K562 (cell line): ENCODE measurements around the gene CLHC1.

Experiments
- BACH1 ChIP-seq: fragments of 200-800 bp; sonication (Bioruptor generic); IDR thresholded peaks from 2 replicates; pipeline ENCODE4 v1.6.1; 2016; ENCODE audit warnings: missing genetic modification characterization, missing compliant biosample characterization
- CTCF ChIP-seq, 3 experiments: IDR thresholded peaks in 2 of 3; conservative IDR thresholded peaks in 1 of 3; 2 replicates each; pipeline ENCODE4 v1.5.1; 2011 to 2012; ENCODE audit warnings: low read length in 3 of 3, mild to moderate bottlenecking in 3 of 3, control low read depth in 2 of 3, improper control_type of control experiment in 1 of 3, inconsistent platforms in 1 of 3, low read depth in 1 of 3, mixed read lengths in 1 of 3, moderate library complexity in 1 of 3; ENCODE audit not compliant: insufficient read depth in 2 of 3
- NR1H2 ChIP-seq: sonication (generic); formaldehyde crosslinking; IDR thresholded peaks from 2 replicates; pipeline ENCODE4 v1.4.0; 2020; ENCODE audit warnings: mild to moderate bottlenecking, missing genetic modification reagents
- SMARCA4 ChIP-seq: fragments of 450-650 bp; IDR thresholded peaks from 2 replicates; pipeline ENCODE4 v1.6.1; 2016
- SP1 ChIP-seq: sonication (generic); formaldehyde crosslinking; IDR thresholded peaks from 2 replicates; pipeline ENCODE4 v1.8.1; 2022; ENCODE audit warnings: mild to moderate bottlenecking, missing genetic modification reagents
- SRF ChIP-seq, 2 experiments: fragments of 250-450, 450-650 bp in 1 of 2; sonication (Bioruptor Pico) in 1 of 2; sonication (generic) in 1 of 2; formaldehyde crosslinking; IDR thresholded peaks; 2 replicates each; pipeline versions ENCODE4 v1.5.0 to v1.5.1; 2020 to 2022; ENCODE audit warnings: mild to moderate bottlenecking in 1 of 2, missing genetic modification reagents in 1 of 2
- ZC3H8 ChIP-seq: fragments of 450-650 bp; IDR thresholded peaks from 2 replicates; pipeline ENCODE4 v1.6.1; 2017
- ZNF766 ChIP-seq: fragments of 200-800 bp; sonication (Bioruptor generic); conservative IDR thresholded peaks from 2 replicates; pipeline ENCODE4 v1.6.1; 2016; ENCODE audit warnings: missing genetic modification characterization, missing compliant biosample characterization
- TF ChIP-seq, protein P1 (sequence below): conservative IDR thresholded peaks from 2 replicates; pipeline ENCODE4 v1.6.1; 2011; ENCODE audit warnings: low read depth, mild to moderate bottlenecking, low read length; ENCODE audit not compliant: control insufficient read depth

DNA sequence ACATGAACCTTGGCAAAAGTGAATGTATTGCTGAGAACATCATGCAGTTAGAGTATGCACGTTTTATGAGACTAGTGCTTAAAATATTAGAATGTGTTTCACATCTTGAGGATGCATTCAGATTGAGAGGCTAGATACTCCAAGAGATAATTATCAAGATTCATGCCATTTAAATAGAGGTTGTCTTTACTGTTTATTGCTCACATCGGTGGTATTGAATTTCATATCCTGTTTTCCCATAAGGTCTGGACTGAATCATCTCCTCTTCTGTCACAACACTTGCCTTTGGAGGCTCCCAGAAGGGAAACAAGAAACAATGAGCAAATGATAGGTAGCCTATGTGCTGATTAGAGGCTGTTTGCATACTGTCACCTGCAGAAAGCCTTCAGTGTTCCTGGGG lies 83.8 kb downstream of the CLHC1 start:
- TF ChIP-seq ZC3H8 (no peak), ZNF766 (CRISPR knock-in tag) (no peak), BACH1 (tag) (no peak), SP1 (CRISPR knock-in tag) (no peak), SMARCA4 (no peak), SRF (CRISPR knock-in tag; IDR thresholded peaks at IDR 0.05) (no peak), NR1H2 (CRISPR knock-in tag) (no peak), CTCF (IDR thresholded peaks at IDR 0.05 in 2 of 3, conservative IDR thresholded peaks at IDR 0.05 in 1 of 3; ENCODE audit: insufficient read depth in 2 of 3, low read depth in 1 of 3, low read length in 3 of 3) (no peak)
- TF ChIP-seq, protein P1, sequence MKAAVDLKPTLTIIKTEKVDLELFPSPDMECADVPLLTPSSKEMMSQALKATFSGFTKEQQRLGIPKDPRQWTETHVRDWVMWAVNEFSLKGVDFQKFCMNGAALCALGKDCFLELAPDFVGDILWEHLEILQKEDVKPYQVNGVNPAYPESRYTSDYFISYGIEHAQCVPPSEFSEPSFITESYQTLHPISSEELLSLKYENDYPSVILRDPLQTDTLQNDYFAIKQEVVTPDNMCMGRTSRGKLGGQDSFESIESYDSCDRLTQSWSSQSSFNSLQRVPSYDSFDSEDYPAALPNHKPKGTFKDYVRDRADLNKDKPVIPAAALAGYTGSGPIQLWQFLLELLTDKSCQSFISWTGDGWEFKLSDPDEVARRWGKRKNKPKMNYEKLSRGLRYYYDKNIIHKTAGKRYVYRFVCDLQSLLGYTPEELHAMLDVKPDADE, result no peak
